GM12892 (cell line): ENCODE results near the gene FASLG.

ENCODE experiments used
- POLR2A ChIP-seq: IDR thresholded peaks from 2 replicates; pipeline ENCODE4 v1.6.1; 2011; ENCODE audit warnings: low read depth, low read length, control low read depth
- POLR2AphosphoS5 ChIP-seq: IDR thresholded peaks from 2 replicates; pipeline ENCODE4 v1.6.1; 2011; ENCODE audit warnings: low read depth, low read length, control low read depth
- TAF1 ChIP-seq: IDR thresholded peaks from 2 replicates; pipeline ENCODE4 v1.6.1; 2011; ENCODE audit warnings: low read depth, mild to moderate bottlenecking, control low read depth, low read length, borderline replicate concordance

DNA sequence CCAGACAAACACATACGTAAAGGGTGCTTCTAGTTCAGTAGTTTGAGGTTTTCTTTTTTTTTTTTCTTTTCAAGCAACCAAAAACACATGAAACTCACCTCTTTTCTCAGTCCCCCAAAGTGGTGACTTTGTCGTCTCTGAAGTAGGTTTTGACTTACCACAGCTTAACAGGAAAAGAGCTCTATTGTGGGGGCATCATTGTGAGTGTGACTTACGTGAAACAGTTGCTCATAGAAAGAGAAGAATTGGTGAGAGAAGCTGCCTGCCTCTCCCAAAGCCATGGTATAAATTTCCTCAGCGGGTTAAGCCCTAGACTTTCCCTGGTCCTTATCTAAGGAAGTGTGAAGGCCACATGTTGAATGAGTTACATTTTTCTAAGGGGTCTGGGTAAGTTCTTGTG, 11.9 kb downstream of the FASLG start:
- no peak for TF ChIP-seq POLR2A
- no peak for TF ChIP-seq POLR2AphosphoS5
- TF ChIP-seq TAF1 = no peak
